Motor neuron (in vitro differentiated cells): ENCODE measurements around the gene RALY. TPM values are rescaled to one million over a fixed set of nuclear protein-coding genes. Genes with fewer than 3 reads are reported as not detected.
"Not testable (repeated sequence)": the region's sequence is repeated elsewhere in the genome, so short reads cannot be mapped to it uniquely, and the experiment has no call there.

Experiments used
- ATAC-seq, 8 experiments: fragments of 200-7000 bp; cut with Tn5 transposase; replicated peaks in 6 of 8; 2 replicates each; pipeline ENCODE4 v1.8.0; 2021; ENCODE audit warnings: mild to moderate bottlenecking in 8 of 8, moderate library complexity in 8 of 8
- H3K27ac ChIP-seq, 2 donors: fragments of 250-450 bp; sonication (Bioruptor Pico); 2 replicates each; pipeline ENCODE4 v1.9.0; 2021; ENCODE audit warnings: antibody characterized with exemption in 2 of 2, mild to moderate bottlenecking in 2 of 2, moderate library complexity in 1 of 2
- H3K4me1 ChIP-seq, 2 donors: fragments of 250-450 bp; sonication (Bioruptor Pico); replicated peaks in 1 of 2; 2 replicates each; pipeline ENCODE4 v1.6.1; 2021; ENCODE audit warnings: antibody characterized with exemption in 2 of 2, mild to moderate bottlenecking in 2 of 2, moderate library complexity in 1 of 2
- H3K4me3 ChIP-seq, 5 donors: fragments of 250-450 bp; sonication (Bioruptor Pico); 2 replicates each; pipeline ENCODE4 v1.9.0; 2021; ENCODE audit warnings: antibody characterized with exemption in 5 of 5, mild to moderate bottlenecking in 5 of 5, moderate library complexity in 4 of 5
- WGBS, 10 experiments: fragments of 450-650 bp; shearing (Covaris generic); methylation state at CpG; one replicate each; pipeline ENCODE4 v1.0.0; 2022; 5-methylcytosine and 5-hydroxymethylcytosine counted together
- in situ Hi-C, 9 experiments: fragments of 400-800 bp; cut with MboI; loops; one replicate each; pipeline ENCODE4 v1.15.0; 2021; ENCODE audit warnings: low sequenced_read_pairs in 9 of 9, low pct_unique_long_range_greater_than_20kb in 2 of 9; ENCODE audit not compliant: unreplicated experiment in 9 of 9
- total RNA-seq, 8 experiments: library from RNA; unstranded; fragments of 300-600 nt; gene quantifications; 2 replicates each; pipeline versions ENCODE4 v1.2.3 to v1.2.4, GENCODE V29; 2022

RALY gene
- total RNA-seq, 8 experiments from 2014 or later, result 59.8 to 155 (median 76.3) TPM

GRCh38 chr20:34132943-34133342, 139.2 kb downstream of the RALY start:
- H3K4me1 ChIP-seq, in situ Hi-C loops, H3K4me3 ChIP-seq, H3K27ac ChIP-seq, ATAC-seq: not testable (repeated sequence)
- no CpG with 5 or more reads among the region's 21 CpGs for WGBS, 10 experiments

DNA sequence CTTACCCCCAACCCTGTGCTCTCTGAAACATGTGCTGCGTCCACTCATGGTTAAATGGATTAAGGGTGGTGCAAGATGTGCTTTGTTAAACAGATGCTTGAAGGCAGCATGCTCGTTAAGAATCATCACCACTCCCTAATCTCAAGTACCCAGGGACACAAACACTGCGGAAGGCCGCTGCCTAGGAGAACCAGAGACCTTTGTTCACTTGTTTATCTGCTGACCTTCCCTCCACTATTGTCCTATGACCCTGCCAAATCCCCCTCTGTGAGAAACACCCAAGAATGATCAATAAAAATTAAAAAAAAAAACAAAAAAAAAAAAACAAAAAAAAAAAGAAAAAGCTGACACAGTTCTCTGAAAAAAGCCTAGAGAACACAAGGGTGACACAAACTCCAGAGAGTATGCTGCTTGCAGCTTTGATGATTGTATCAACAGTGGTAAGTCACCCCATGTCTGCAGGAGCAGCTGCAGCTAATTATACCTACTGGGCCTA, 139.7 kb downstream of the RALY start:
- 0 to 100% methylated on average over 1 of the region's 4 CpGs; no CpG with 5 or more reads in 8 of the 10 experiments for WGBS, 10 experiments
- H3K27ac ChIP-seq, in situ Hi-C loops, H3K4me3 ChIP-seq, H3K4me1 ChIP-seq: not testable (repeated sequence)
- peak in 1 of 8 experiments; percentile 30 for ATAC-seq

Other genes with a start within 250 kb of the RALY start
- 10 to 100 TPM; 30.3 to 74.5 (median 54.4) TPM for gene CHMP4B, start 182.6 kb upstream of the RALY start, total RNA-seq
- gene EIF2S2, start 118.3 kb downstream of the RALY start, total RNA-seq, result 100 to 1,000 TPM in 5 of 8 experiments, 10 to 100 TPM in 3; 62.3 to 148 (median 102) TPM
- under 1 TPM in 4 of 8 experiments, not detected in 4; 0.46 to 0.97 (median 0.56) TPM for gene ASIP, start 247.5 kb downstream of the RALY start, total RNA-seq